H1 (cell line): Measurements from ENCODE around the gene RBP7. TPM values are rescaled to one million over a fixed set of nuclear protein-coding genes. Genes with fewer than 3 reads are reported as not detected.

ENCODE experiments used
- CTCF ChIA-PET: fragments of 300-600 bp; sonication (Branson Sonifier 250); formaldehyde crosslinking; loops from one replicate; lab custom pipeline; 2021; ENCODE audit not compliant: partially characterized antibody; lab: Charles Lee
- POLR2A ChIA-PET: fragments of 300-600 bp; sonication (Branson Sonifier 250); formaldehyde crosslinking; loops from one replicate; lab custom pipeline; 2021; ENCODE audit warnings: inconsistent platforms; ENCODE audit not compliant: partially characterized antibody; lab: Charles Lee
- DNase-seq, 2 experiments: peaks; one replicate each; pipeline versions ENCODE4 v3.0.0 to v3.0.0-alpha.2; 2010 to 2022; ENCODE audit warnings: low spot score in 2 of 2, low read depth in 1 of 2, mixed read lengths in 1 of 2
- FAIRE-seq: peaks from 2 replicates; lab custom pipeline; 2011; peaks lifted over from hg19 to GRCh38; lab: Jason Lieb, UNC
- H2AFZ ChIP-seq: 2 replicates; pipeline ENCODE4 v1.8.1; 2012; ENCODE audit warnings: low read length, inconsistent platforms
- H2AK5ac ChIP-seq: 2 replicates; pipeline ENCODE4 v1.6.1; 2013; ENCODE audit warnings: low read depth, low read length
- H2BK120ac ChIP-seq: replicated peaks from 2 replicates; pipeline ENCODE3; 2013; ENCODE audit warnings: low read depth, low read length, inconsistent platforms
- H2BK12ac ChIP-seq: 2 replicates; pipeline ENCODE4 v1.6.1; 2013; ENCODE audit warnings: low read depth, low read length
- H2BK15ac ChIP-seq: 2 replicates; pipeline ENCODE4 v1.6.1; 2013; ENCODE audit warnings: low read length
- H2BK20ac ChIP-seq: 2 replicates; pipeline ENCODE4 v1.6.1; 2013; ENCODE audit warnings: low read length
- H2BK5ac ChIP-seq: 2 replicates; pipeline ENCODE4 v1.6.1; 2013; ENCODE audit warnings: low read depth, low read length
- H3K14ac ChIP-seq: 2 replicates; pipeline ENCODE4 v1.6.1; 2013; ENCODE audit warnings: inconsistent platforms; ENCODE audit not compliant: insufficient read length
- H3K18ac ChIP-seq: 2 replicates; pipeline ENCODE4 v1.6.1; 2013; ENCODE audit warnings: low read length; ENCODE audit errors: extremely low read depth
- H3K23ac ChIP-seq: 2 replicates; pipeline ENCODE4 v1.6.1; 2013; ENCODE audit warnings: inconsistent platforms; ENCODE audit not compliant: insufficient read length
- H3K23me2 ChIP-seq: 2 replicates; pipeline ENCODE4 v1.6.1; 2013; ENCODE audit warnings: low read depth, low read length
- H3K27ac ChIP-seq: 2 replicates; pipeline ENCODE4 v1.6.1; 2011; ENCODE audit warnings: low read depth, low read length, inconsistent platforms
- H3K27me3 ChIP-seq, 4 experiments: replicated peaks in 1 of 4; 1 replicate in 1 of 4; 2 replicates in 3 of 4; pipeline versions ENCODE4 v1.6.1 to v1.8.1; 2011 to 2013; ENCODE audit warnings: low read length in 3 of 4, mild to moderate bottlenecking in 3 of 4, inconsistent platforms in 2 of 4, mixed read lengths in 2 of 4, moderate library complexity in 1 of 4; ENCODE audit not compliant: control insufficient read depth in 3 of 4, insufficient read depth in 3 of 4; ENCODE audit errors: extremely low read depth in 1 of 4
- H3K36me3 ChIP-seq, 4 experiments: 2 replicates each; pipeline versions ENCODE4 v1.6.1 to v1.8.1; 2011 to 2013; ENCODE audit warnings: mild to moderate bottlenecking in 4 of 4, low read length in 3 of 4, moderate library complexity in 2 of 4, control low read depth in 1 of 4, inconsistent platforms in 1 of 4; ENCODE audit not compliant: insufficient read depth in 4 of 4, control insufficient read depth in 2 of 4
- H3K4ac ChIP-seq: replicated peaks from 2 replicates; pipeline ENCODE3; 2013; ENCODE audit warnings: low read length, low read depth, mixed read lengths, inconsistent platforms; ENCODE audit not compliant: insufficient read length
- H3K4me1 ChIP-seq, 4 experiments: replicated peaks in 1 of 4; 1 replicate in 1 of 4; 2 replicates in 3 of 4; pipeline versions ENCODE4 v1.6.1 to v1.8.1; 2011 to 2013; ENCODE audit warnings: low read length in 3 of 4, inconsistent platforms in 2 of 4, mixed read lengths in 1 of 4; ENCODE audit not compliant: insufficient read depth in 4 of 4, control insufficient read depth in 3 of 4
- H3K4me2 ChIP-seq, 2 experiments: 2 replicates each; pipeline versions ENCODE4 v1.6.1 to v1.8.1; 2011 to 2013; ENCODE audit warnings: low read depth in 2 of 2, low read length in 2 of 2, control low read depth in 1 of 2, inconsistent platforms in 1 of 2, mild to moderate bottlenecking in 1 of 2; ENCODE audit not compliant: insufficient read depth in 1 of 2
- H3K4me3 ChIP-seq, 4 experiments: fragments of 200-600, 300-600 bp in 1 of 4; sonication (generic), shearing (Covaris generic), sonication (Bioruptor Twin) in 1 of 4; 2 replicates each; pipeline versions ENCODE4 v1.5.1 to v1.8.1; 2011 to 2016; ENCODE audit warnings: low read length in 4 of 4, low read depth in 3 of 4, control low read depth in 2 of 4, inconsistent platforms in 2 of 4, mild to moderate bottlenecking in 2 of 4, mixed read lengths in 1 of 4, moderate library complexity in 1 of 4; ENCODE audit not compliant: insufficient read depth in 2 of 4; ENCODE audit errors: extremely low read depth in 1 of 4
- H3K56ac ChIP-seq: replicated peaks from 2 replicates; pipeline ENCODE3; 2013; ENCODE audit warnings: low read depth, mild to moderate bottlenecking, mixed read lengths, low read length, inconsistent platforms; ENCODE audit not compliant: insufficient read length
- H3K79me1 ChIP-seq: 2 replicates; pipeline ENCODE4 v1.6.1; 2013; ENCODE audit warnings: low read depth, low read length, control low read depth
- H3K79me2 ChIP-seq, 2 experiments: 2 replicates each; pipeline versions ENCODE4 v1.6.1 to v1.8.1; 2012 to 2013; ENCODE audit warnings: low read length in 2 of 2, mild to moderate bottlenecking in 2 of 2, inconsistent platforms in 1 of 2; ENCODE audit not compliant: insufficient read depth in 2 of 2, control insufficient read depth in 1 of 2
- H3K9ac ChIP-seq, 4 experiments: replicated peaks in 1 of 4; 1 replicate in 1 of 4; 2 replicates in 3 of 4; pipeline versions ENCODE4 v1.6.1 to v1.8.1; 2011 to 2013; ENCODE audit warnings: low read depth in 3 of 4, low read length in 3 of 4, control low read depth in 2 of 4, mild to moderate bottlenecking in 2 of 4, moderate library complexity in 2 of 4, inconsistent platforms in 1 of 4; ENCODE audit errors: extremely low read depth in 1 of 4
- H3K9me3 ChIP-seq, 2 experiments: 2 replicates each; pipeline versions ENCODE4 v1.6.1 to v1.8.1; 2012 to 2013; ENCODE audit warnings: mild to moderate bottlenecking in 2 of 2, moderate library complexity in 2 of 2, control low read depth in 1 of 2, inconsistent platforms in 1 of 2, low read depth in 1 of 2, low read length in 1 of 2, mixed read lengths in 1 of 2; ENCODE audit not compliant: insufficient read depth in 2 of 2
- H4K20me1 ChIP-seq, 2 experiments: replicated peaks in 1 of 2; 2 replicates each; pipeline versions ENCODE3 to v1.8.1; 2011 to 2013; ENCODE audit warnings: inconsistent platforms in 2 of 2, low read length in 2 of 2, mild to moderate bottlenecking in 1 of 2; ENCODE audit not compliant: insufficient read depth in 2 of 2, control insufficient read depth in 1 of 2
- H4K5ac ChIP-seq: 2 replicates; pipeline ENCODE4 v1.6.1; 2013; ENCODE audit warnings: low read length, low read depth, mixed read lengths, inconsistent platforms; ENCODE audit not compliant: insufficient read length
- H4K8ac ChIP-seq: 2 replicates; pipeline ENCODE4 v1.8.0; 2013; ENCODE audit warnings: mild to moderate bottlenecking, moderate library complexity, low read length, inconsistent platforms; ENCODE audit not compliant: insufficient read depth; ENCODE audit errors: extremely low read depth
- H4K91ac ChIP-seq: replicated peaks from 2 replicates; pipeline ENCODE3; 2013; ENCODE audit warnings: low read length, mixed read lengths, inconsistent platforms; ENCODE audit not compliant: insufficient read length
- BCL11A ChIP-seq, 2 experiments: IDR thresholded peaks; one replicate each; pipeline ENCODE4 v1.6.1; 2011; ENCODE audit warnings: low read depth in 2 of 2, low read length in 2 of 2, mild to moderate bottlenecking in 2 of 2
- CEBPB ChIP-seq: IDR thresholded peaks from 2 replicates; pipeline ENCODE4 v1.6.1; 2012; ENCODE audit warnings: low read depth, low read length
- MAX ChIP-seq: IDR thresholded peaks from 2 replicates; pipeline ENCODE4 v1.6.1; 2012; ENCODE audit warnings: inconsistent platforms
- PHF8 ChIP-seq: fragments of 200-600 bp; sonication (generic); conservative IDR thresholded peaks from 2 replicates; pipeline ENCODE4 v1.7.1; 2012; ENCODE audit warnings: low read depth, mild to moderate bottlenecking, inconsistent platforms, low read length, moderate library complexity
- POLR2AphosphoS5 ChIP-seq: IDR thresholded peaks from 2 replicates; pipeline ENCODE4 v1.6.1; 2011; ENCODE audit warnings: low read depth, low read length
- POU5F1 ChIP-seq: IDR thresholded peaks from 2 replicates; pipeline ENCODE4 v1.6.1; 2011; ENCODE audit warnings: low read depth, mild to moderate bottlenecking, low read length, moderate library complexity
- SIRT6 ChIP-seq: IDR thresholded peaks from one replicate; pipeline ENCODE4 v1.7.1; 2012; ENCODE audit warnings: low read length, inconsistent platforms
- SP4 ChIP-seq: IDR thresholded peaks from 2 replicates; pipeline ENCODE4 v1.6.1; 2012; ENCODE audit warnings: low read length, inconsistent platforms
- SRF ChIP-seq: IDR thresholded peaks from 2 replicates; pipeline ENCODE4 v1.6.1; 2011; ENCODE audit warnings: mild to moderate bottlenecking, low read depth, low read length, moderate library complexity
- TAF7 ChIP-seq: optimal IDR thresholded peaks from 2 replicates; pipeline ENCODE3; 2011; ENCODE audit warnings: low read depth, mild to moderate bottlenecking, inconsistent platforms, low read length, moderate library complexity, borderline replicate concordance
- WGBS, 2 experiments: shearing (Covaris generic) in 1 of 2; methylation state at CpG; one replicate each; pipeline versions ENCODE4 v1.1.6 to v1.1.7; 2013 to 2015; ENCODE audit warnings: low lambda C conversion rate in 2 of 2, mixed read lengths in 2 of 2, inconsistent platforms in 1 of 2, low coverage in 1 of 2, missing lambda C conversion rate in 1 of 2; ENCODE audit not compliant: insufficient replicate concordance in 2 of 2, insufficient coverage in 1 of 2, insufficient read length in 1 of 2; ENCODE audit errors: extremely low coverage in 1 of 2, missing lambda C conversion rate in 1 of 2; 5-methylcytosine and 5-hydroxymethylcytosine counted together
- polyA plus RNA-seq, 7 experiments: library from polyadenylated mRNA; depleted of rRNA in 3 of 7; stranded (reverse) in 5 of 7; unstranded in 2 of 7; fragments of >200 nt in 5 of 7; fragments of 200-250 nt in 2 of 7; gene quantifications; 1 replicate in 5 of 7; 2 replicates in 1 of 7; 4 replicates in 1 of 7; pipeline versions ENCODE4 v1.2.1 to v1.2.3, GENCODE V29; 2011 to 2013; ENCODE audit warnings: missing spikeins in 2 of 7, mixed read lengths in 2 of 7
- total RNA-seq: library from RNA; stranded (reverse); fragmentation: NEBNext Ultra II Directional; extraction: Animal tissue kit (Norgen Biotek cat#: 25700); gene quantifications from 2 replicates; pipeline ENCODE4 v1.2.1, GENCODE V29; 2021

Gene RBP7
- total and polyA plus RNA-seq, 2 of the 8 experiments (the other 6 are each of a cell fraction or from before 2014, with no cell fraction given): 5.7 to 7.2 TPM

GRCh38 chr1:9957726-9958125 lies 39.3 kb upstream of the RBP7 start:
- no peak overlapping the region for H2BK20ac ChIP-seq
- H3K18ac ChIP-seq: no peak overlapping the region
- no peak overlapping the region for H3K4me2 ChIP-seq
- no peaks in the 10 kb centered on the region for H3K27me3 ChIP-seq
- H4K20me1 ChIP-seq: no peaks in the 10 kb centered on the region
- no peaks in the 10 kb centered on the region for H3K79me1 ChIP-seq
- H3K56ac ChIP-seq: no peak overlapping the region
- no peak overlapping the region for H3K23ac ChIP-seq
- no peak for FAIRE-seq
- H2BK12ac ChIP-seq: no peak overlapping the region
- WGBS, 2 experiments: 87% methylated on average over 8 of the region's 8 CpGs; no CpG with 5 or more reads in 1 of the 2 experiments
- no peaks in the 10 kb centered on the region for H3K79me2 ChIP-seq
- H2AFZ ChIP-seq: no peak overlapping the region
- no peak overlapping the region for H4K91ac ChIP-seq
- H3K4me1 ChIP-seq: peaks cover 0 to 9% (median 3%) of the 10 kb centered on the region in 4 experiments; a peak in 4 of 7 replicates
- H3K27ac ChIP-seq: no peak overlapping the region
- H3K23me2 ChIP-seq: no peaks in the 10 kb centered on the region
- H4K8ac ChIP-seq: no peak overlapping the region
- H3K14ac ChIP-seq: no peak overlapping the region
- H2BK5ac ChIP-seq: no peak overlapping the region
- H3K4ac ChIP-seq: no peak overlapping the region
- ChIA-PET POLR2A (interaction anchor here (0.8 to 2.3 kb wide), 2 partner anchors 14 to 76 kb away, joined by 3 to 8 read pairs; partner anchors contain the start of genes LZIC and NMNAT1), CTCF (interaction anchor here (0.6 to 1.3 kb wide), 6 partner anchors 9 to 268 kb away, joined by 3 read pairs; no protein-coding TSS in a partner anchor)
- no peak overlapping the region for H3K4me3 ChIP-seq
- H3K9me3 ChIP-seq: no peaks in the 10 kb centered on the region
- DNase-seq: no peak
- H3K9ac ChIP-seq: no peak overlapping the region
- no peak overlapping the region for H4K5ac ChIP-seq
- no peak overlapping the region for H2AK5ac ChIP-seq
- no peak overlapping the region for H2BK120ac ChIP-seq
- no peak overlapping the region for H2BK15ac ChIP-seq
- no peaks in the 10 kb centered on the region for H3K36me3 ChIP-seq
- TF ChIP-seq CEBPB: no peak
- no peak for TF ChIP-seq TAF7
- TF ChIP-seq SIRT6: no peak
- no peak for TF ChIP-seq SRF
- TF ChIP-seq MAX: no peak
- TF ChIP-seq POLR2AphosphoS5: no peak
- no peak for TF ChIP-seq POU5F1
- TF ChIP-seq BCL11A (IDR thresholded peaks at IDR 0.05; ENCODE audit: low read depth in 2 of 2, low read length in 2 of 2): no peak
- TF ChIP-seq SP4: no peak
- TF ChIP-seq PHF8: no peak
